GM12801 (cell line): ENCODE measurements around the gene NDOR1.

Source experiments
- TF ChIP-seq, protein P1 (sequence below): IDR thresholded peaks from one replicate; pipeline ENCODE4 v1.5.1; 2011; ENCODE audit warnings: control low read depth; ENCODE audit not compliant: insufficient read length; ENCODE audit errors: extremely low read depth

The NDOR1 gene

GRCh38 chr9:137200311-137201204 is 4.9 kb upstream of the NDOR1 start, which contains the start of gene TPRN:
TSS of gene TPRN (minus strand) at chr9:137200741. CDS start at chr9:137200711, 30 bp downstream.
- TF ChIP-seq, protein P1, sequence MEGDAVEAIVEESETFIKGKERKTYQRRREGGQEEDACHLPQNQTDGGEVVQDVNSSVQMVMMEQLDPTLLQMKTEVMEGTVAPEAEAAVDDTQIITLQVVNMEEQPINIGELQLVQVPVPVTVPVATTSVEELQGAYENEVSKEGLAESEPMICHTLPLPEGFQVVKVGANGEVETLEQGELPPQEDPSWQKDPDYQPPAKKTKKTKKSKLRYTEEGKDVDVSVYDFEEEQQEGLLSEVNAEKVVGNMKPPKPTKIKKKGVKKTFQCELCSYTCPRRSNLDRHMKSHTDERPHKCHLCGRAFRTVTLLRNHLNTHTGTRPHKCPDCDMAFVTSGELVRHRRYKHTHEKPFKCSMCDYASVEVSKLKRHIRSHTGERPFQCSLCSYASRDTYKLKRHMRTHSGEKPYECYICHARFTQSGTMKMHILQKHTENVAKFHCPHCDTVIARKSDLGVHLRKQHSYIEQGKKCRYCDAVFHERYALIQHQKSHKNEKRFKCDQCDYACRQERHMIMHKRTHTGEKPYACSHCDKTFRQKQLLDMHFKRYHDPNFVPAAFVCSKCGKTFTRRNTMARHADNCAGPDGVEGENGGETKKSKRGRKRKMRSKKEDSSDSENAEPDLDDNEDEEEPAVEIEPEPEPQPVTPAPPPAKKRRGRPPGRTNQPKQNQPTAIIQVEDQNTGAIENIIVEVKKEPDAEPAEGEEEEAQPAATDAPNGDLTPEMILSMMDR: no peak

DNA sequence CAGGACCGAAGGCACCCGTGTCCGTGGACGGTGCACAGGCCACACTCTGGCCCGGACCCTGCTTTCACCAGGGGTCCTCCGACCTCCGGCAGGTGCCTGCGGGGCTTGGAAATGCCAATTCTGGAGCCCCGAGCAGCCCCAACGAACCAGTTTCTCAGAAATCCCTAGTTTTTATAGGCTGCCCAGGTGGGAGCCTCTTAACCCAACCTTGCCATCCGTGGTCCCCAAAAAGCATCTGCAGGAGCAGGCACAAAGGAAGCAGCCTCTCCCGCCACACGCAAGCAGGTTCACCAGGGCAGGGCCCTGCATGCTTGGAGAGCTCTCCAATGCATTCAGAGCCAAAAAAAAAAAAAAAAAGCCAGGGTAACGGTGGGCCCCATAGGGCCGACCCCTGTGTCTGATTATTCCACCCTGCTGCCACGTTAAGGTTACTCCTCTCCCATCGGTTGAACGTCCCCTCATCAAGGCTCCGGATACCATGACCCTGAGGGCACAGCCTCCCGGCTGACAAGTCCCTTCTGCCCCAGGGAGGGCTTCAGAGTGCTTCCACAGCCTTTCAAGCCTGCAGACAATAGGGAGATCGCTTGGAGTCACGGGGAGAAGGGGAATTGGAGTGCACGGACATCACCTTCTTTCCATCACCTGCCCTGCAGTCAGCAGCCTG is 4.2 kb upstream of the NDOR1 start:
- TF ChIP-seq, protein P1: no peak

DNA sequence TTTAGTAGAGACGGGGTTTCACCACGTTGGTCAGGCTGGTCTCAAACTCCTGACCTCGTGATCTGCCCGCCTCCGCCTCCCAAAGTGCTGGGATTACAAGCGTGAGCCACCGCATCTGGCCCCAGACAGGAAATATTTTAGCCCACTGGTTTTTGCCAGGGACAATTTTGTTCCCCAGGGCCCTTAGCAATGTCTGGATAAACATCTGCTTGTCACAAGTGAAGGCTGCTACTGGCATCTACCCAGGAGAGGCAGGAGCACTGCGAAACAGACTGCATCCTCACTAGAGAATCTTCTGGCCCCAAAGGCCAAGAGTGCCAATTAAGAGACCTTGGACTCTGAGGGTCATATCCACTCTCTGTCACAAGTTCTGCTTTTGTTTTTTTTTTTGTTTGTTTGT is 2.5 kb upstream of the NDOR1 start:
- TF ChIP-seq, protein P1: no peak

DNA sequence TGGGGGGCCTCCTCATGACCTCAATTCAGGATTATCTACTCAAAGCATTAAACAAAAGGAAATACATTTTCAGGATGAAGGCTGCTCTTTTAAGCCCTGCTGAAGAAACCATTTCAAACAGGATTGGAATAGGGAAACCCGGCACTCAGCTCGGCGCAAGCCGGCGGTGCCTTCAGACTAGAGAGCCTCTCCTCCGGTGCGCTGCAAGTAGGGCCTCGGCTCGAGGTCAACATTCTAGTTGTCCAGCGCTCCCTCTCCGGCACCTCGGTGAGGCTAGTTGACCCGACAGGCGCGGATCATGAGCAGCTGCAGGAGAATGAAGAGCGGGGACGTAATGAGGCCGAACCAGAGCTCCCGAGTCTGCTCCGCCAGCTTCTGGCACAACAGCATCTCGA is 772 bp upstream of the NDOR1 start:
- TF ChIP-seq, protein P1: no peak

- TF ChIP-seq, protein P1: no peak
These were observed 1.1 kb downstream of the NDOR1 start for GRCh38 chr9:137206602-137207001.

GRCh38 chr9:137211532-137211931 is 6.0 kb downstream of the NDOR1 start:
- TF ChIP-seq, protein P1: no peak

- TF ChIP-seq, protein P1: no peak
These were observed 7.0 kb downstream of the NDOR1 start for GRCh38 chr9:137212520-137212919.
